ENCODE data around the gene DKKL1. TPM values are rescaled to one million over a fixed set of nuclear protein-coding genes. Genes with fewer than 3 reads are reported as not detected.

Gene DKKL1
- total RNA-seq, 1 donor from 2014 or later: 4.4 TPM

GRCh38 chr19:49336482-49337266 is 27.0 kb upstream of the DKKL1 start:
- no peak for TF ChIP-seq CTCF (IDR thresholded peaks at IDR 0.05)
- no peak for DNase-seq (ENCODE audit: extremely low spot score, unreplicated experiment)
- peaks cover 18% of the 10 kb centered on the region for H3K36me3 Mint-ChIP-seq (ENCODE audit: unreplicated experiment)
- H3K4me1 Mint-ChIP-seq (ENCODE audit: unreplicated experiment): peaks cover 8% of the 10 kb centered on the region
- no peak overlapping the region for H3K4me3 Mint-ChIP-seq (ENCODE audit: unreplicated experiment)
- no peaks in the 10 kb centered on the region for H3K9me3 Mint-ChIP-seq (ENCODE audit: unreplicated experiment)
- no peak overlapping the region for H3K27ac Mint-ChIP-seq (ENCODE audit: unreplicated experiment)
- H3K27me3 Mint-ChIP-seq (ENCODE audit: unreplicated experiment): no peaks in the 10 kb centered on the region

DNA sequence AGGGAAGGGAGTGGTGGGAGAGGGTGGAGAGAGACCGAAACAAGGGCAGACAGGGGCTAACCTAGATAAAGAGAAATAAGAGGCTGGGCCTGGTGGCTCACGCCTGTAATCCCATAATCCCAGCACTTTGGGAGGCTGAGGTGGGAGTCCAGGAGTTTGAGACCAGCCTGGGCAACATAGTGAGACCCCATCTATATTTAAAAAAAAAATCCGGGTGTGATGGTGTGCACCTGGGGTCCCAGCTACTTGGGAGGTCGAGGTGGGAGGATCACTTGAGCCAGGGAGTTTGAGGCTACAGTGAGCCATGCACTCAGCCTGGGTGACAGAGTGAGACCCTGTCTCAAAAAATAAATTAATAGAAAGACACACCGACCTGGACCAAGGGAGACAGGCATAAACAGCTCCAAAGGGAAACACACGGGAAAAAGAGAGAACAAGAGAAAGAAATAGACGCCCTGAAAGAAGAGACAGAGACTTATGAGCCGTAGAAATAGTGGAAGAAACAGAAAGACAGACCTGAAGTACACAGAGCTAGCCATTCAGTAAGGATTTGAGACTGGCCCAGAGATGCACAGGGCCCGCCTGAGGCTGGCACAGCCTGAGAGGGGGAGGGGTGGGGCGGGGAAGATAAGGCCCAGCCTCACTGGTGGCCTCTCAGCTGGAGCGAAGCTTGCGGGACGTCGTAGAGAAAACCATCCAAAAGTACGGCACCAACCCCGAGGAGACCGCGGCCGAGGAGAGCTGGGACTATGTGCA is 26.2 kb upstream of the DKKL1 start:
- H3K4me1 Mint-ChIP-seq (ENCODE audit: unreplicated experiment): peaks cover 8% of the 10 kb centered on the region
- peaks cover 21% of the 10 kb centered on the region for H3K36me3 Mint-ChIP-seq (ENCODE audit: unreplicated experiment)
- no peaks in the 10 kb centered on the region for H3K9me3 Mint-ChIP-seq (ENCODE audit: unreplicated experiment)
- H3K27ac Mint-ChIP-seq (ENCODE audit: unreplicated experiment): no peak overlapping the region
- no peak for DNase-seq (ENCODE audit: extremely low spot score, unreplicated experiment)
- H3K4me3 Mint-ChIP-seq (ENCODE audit: unreplicated experiment): no peak overlapping the region
- TF ChIP-seq CTCF (IDR thresholded peaks at IDR 0.05): no peak
- no peaks in the 10 kb centered on the region for H3K27me3 Mint-ChIP-seq (ENCODE audit: unreplicated experiment)

GRCh38 chr19:49338023-49338677 is 25.5 kb upstream of the DKKL1 start:
- Mint-ChIP-seq H3K4me3 (ENCODE audit: unreplicated experiment) (no peak overlapping the region), H3K27ac (ENCODE audit: unreplicated experiment) (no peak overlapping the region), H3K4me1 (ENCODE audit: unreplicated experiment) (peaks cover 8% of the 10 kb centered on the region), H3K36me3 (ENCODE audit: unreplicated experiment) (peaks cover 28% of the 10 kb centered on the region), H3K27me3 (ENCODE audit: unreplicated experiment) (no peaks in the 10 kb centered on the region), H3K9me3 (ENCODE audit: unreplicated experiment) (no peaks in the 10 kb centered on the region)
- DNase-seq (ENCODE audit: extremely low spot score, unreplicated experiment): no peak
- no peak for TF ChIP-seq CTCF (IDR thresholded peaks at IDR 0.05)

- Mint-ChIP-seq H3K27ac (ENCODE audit: unreplicated experiment) (no peak overlapping the region), H3K4me3 (ENCODE audit: unreplicated experiment) (no peak overlapping the region), H3K4me1 (ENCODE audit: unreplicated experiment) (peaks cover 5% of the 10 kb centered on the region), H3K9me3 (ENCODE audit: unreplicated experiment) (no peaks in the 10 kb centered on the region), H3K36me3 (ENCODE audit: unreplicated experiment) (peaks cover 32% of the 10 kb centered on the region), H3K27me3 (ENCODE audit: unreplicated experiment) (no peaks in the 10 kb centered on the region)
- no peak for TF ChIP-seq CTCF (IDR thresholded peaks at IDR 0.05)
- no peak for DNase-seq (ENCODE audit: extremely low spot score, unreplicated experiment)
These were observed 24.9 kb upstream of the DKKL1 start for GRCh38 chr19:49338691-49339300.
